GM19099 (cell line): ENCODE data around the gene EFNA2.

Experiments used
- POLR2A ChIP-seq: IDR thresholded peaks from 3 replicates; pipeline ENCODE4 v1.6.1; 2011; ENCODE audit warnings: low read depth; ENCODE audit not compliant: insufficient read length; ENCODE audit errors: extremely low read depth

Gene EFNA2

GRCh38 chr19:1264801-1265614, 20.7 kb upstream of the EFNA2 start:
- no peak for TF ChIP-seq POLR2A

GRCh38 chr19:1265615-1266128, 20.0 kb upstream of the EFNA2 start:
- TF ChIP-seq POLR2A: no peak

- TF ChIP-seq POLR2A: no peak
Measured at GRCh38 chr19:1266129-1266915, 19.4 kb upstream of the EFNA2 start.

GRCh38 chr19:1266916-1267476, 18.7 kb upstream of the EFNA2 start:
- peak; percentile 16 for TF ChIP-seq POLR2A

- TF ChIP-seq POLR2A: no peak
Measured at GRCh38 chr19:1267477-1268225, 18.0 kb upstream of the EFNA2 start.

GRCh38 chr19:1268226-1269064, 17.2 kb upstream of the EFNA2 start:
- no peak for TF ChIP-seq POLR2A

- peak; percentile 100 for TF ChIP-seq POLR2A
Measured at GRCh38 chr19:1269065-1269477, 16.6 kb upstream of the EFNA2 start, which contains the start of gene CIRBP. CIRBP (plus strand) TSS chr19:1269332; CDS start chr19:1270934, 1,602 bp downstream.

GRCh38 chr19:1269478-1270212, 16.0 kb upstream of the EFNA2 start:
- peak; percentile 33 for TF ChIP-seq POLR2A

GRCh38 chr19:1270213-1270853, 15.3 kb upstream of the EFNA2 start:
- TF ChIP-seq POLR2A: peak; percentile 7

- TF ChIP-seq POLR2A: peak; percentile 3
Measured at GRCh38 chr19:1270854-1271527, 14.7 kb upstream of the EFNA2 start.

- TF ChIP-seq POLR2A: peak; percentile 45
Measured at GRCh38 chr19:1271528-1272422, 13.9 kb upstream of the EFNA2 start.
